GM19438 (cell line): ENCODE results near the gene AQP5.

Experiments used
- ATAC-seq: cut with Tn5 transposase; IDR thresholded peaks from one replicate; pipeline ENCODE4 v1.9.1; 2021; ENCODE audit warnings: low read depth; ENCODE audit not compliant: unreplicated experiment

The AQP5 gene

DNA sequence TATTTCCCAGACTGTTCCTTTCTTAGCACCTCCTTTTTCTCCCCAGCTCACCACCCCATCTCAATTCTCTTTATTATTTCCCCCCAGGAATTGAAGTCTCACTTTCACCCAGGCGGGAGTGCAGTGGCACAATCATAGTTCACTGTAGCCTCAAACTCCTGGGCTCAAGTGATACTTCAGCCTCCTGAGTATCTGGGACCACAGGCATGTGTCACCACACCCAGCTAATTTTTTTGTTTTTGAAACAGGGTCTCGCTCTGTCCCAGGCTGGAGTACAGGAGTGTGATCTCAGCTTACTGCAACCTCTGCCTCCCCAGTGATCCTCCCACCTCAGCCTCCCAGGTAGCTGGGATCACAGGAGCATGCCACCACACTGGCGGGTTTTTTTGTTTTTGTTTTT is 52.7 kb downstream of the AQP5 start:
- ATAC-seq = no peak
